ENCODE measurements around the gene SEC24C. TPM values are rescaled to one million over a fixed set of nuclear protein-coding genes. Genes with fewer than 3 reads are reported as not detected.

The SEC24C gene
- total RNA-seq, 6 experiments from 2014 or later: 90.8 to 108 (median 97.7) TPM

DNA sequence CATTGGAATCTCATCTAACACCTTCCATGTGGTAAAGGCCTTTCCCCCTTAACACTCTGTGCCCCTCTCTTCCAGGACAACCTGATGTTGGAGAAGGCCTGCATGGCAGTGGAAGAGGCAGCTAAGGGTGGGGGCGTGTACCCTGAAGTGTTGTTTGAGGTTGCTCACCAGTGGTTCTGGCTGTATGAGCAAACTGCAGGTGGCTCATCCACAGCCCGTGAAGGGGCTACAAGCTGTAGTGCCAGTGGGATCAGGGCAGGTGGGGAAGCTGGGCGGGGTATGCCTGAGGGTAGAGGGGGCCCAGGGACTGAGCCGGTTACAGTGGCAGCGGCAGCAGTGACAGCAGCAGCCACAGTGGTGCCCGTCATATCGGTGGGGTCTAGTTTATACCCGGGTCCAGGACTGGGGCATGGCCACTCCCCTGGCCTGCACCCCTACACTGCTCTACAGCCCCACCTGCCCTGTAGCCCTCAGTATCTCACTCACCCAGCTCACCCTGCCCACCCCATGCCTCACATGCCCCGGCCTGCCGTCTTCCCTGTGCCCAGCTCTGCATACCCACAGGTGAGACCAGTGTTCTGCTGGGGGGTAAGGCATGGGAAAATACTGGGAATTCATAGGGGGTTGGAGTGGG lies 54.9 kb downstream of the SEC24C start:
- TF ChIP-seq, protein P1, sequence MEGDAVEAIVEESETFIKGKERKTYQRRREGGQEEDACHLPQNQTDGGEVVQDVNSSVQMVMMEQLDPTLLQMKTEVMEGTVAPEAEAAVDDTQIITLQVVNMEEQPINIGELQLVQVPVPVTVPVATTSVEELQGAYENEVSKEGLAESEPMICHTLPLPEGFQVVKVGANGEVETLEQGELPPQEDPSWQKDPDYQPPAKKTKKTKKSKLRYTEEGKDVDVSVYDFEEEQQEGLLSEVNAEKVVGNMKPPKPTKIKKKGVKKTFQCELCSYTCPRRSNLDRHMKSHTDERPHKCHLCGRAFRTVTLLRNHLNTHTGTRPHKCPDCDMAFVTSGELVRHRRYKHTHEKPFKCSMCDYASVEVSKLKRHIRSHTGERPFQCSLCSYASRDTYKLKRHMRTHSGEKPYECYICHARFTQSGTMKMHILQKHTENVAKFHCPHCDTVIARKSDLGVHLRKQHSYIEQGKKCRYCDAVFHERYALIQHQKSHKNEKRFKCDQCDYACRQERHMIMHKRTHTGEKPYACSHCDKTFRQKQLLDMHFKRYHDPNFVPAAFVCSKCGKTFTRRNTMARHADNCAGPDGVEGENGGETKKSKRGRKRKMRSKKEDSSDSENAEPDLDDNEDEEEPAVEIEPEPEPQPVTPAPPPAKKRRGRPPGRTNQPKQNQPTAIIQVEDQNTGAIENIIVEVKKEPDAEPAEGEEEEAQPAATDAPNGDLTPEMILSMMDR (IDR thresholded peaks at IDR 0.05): no peak
- peaks cover 18% of the 10 kb centered on the region for H3K36me3 Mint-ChIP-seq (ENCODE audit: low read depth)
- H3K4me1 Mint-ChIP-seq (ENCODE audit: low read depth): peaks cover 6% of the 10 kb centered on the region; the same call in 1 of the 2 replicates
- no peak overlapping the region for H3K27ac Mint-ChIP-seq
- DNase-seq: no peak
- peaks cover 9% of the 10 kb centered on the region; the same call in 1 of the 2 replicates for H3K27me3 Mint-ChIP-seq (ENCODE audit: insufficient read depth)
- H3K4me3 Mint-ChIP-seq: no peak overlapping the region
- no peaks in the 10 kb centered on the region for H3K9me3 Mint-ChIP-seq

DNA sequence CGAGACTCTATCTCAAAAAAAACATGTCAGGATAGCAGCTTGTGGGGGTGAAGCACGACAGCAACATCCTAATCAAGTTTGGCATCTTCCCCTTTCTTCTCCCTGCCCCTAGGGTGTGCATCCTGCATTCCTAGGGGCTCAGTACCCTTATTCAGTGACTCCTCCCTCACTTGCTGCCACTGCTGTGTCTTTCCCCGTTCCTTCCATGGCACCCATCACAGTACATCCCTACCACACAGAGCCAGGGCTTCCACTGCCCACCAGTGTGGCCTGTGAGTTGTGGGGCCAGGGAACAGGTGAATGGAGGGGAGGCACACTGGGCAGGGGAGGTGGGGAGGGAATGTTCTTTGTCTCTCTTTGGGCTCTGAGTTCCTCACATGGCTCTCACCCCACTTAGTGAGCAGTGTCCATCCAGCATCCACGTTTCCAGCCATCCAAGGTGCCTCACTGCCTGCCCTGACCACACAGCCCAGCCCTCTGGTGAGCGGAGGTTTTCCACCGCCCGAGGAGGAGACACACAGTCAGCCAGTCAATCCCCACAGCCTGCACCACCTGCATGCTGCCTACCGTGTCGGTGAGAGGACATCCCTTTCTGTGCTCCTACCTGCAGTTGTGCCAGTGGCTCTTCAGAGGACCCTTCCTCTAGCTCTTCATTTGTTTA lies 55.9 kb downstream of the SEC24C start:
- H3K9me3 Mint-ChIP-seq: no peaks in the 10 kb centered on the region
- peaks cover 10% of the 10 kb centered on the region for H3K36me3 Mint-ChIP-seq (ENCODE audit: low read depth)
- H3K27me3 Mint-ChIP-seq (ENCODE audit: insufficient read depth): peaks cover 9% of the 10 kb centered on the region; the same call in 1 of the 2 replicates
- H3K27ac Mint-ChIP-seq: peak overlapping the region; percentile 60; the same call in 1 of the 2 replicates
- H3K4me3 Mint-ChIP-seq: no peak overlapping the region
- DNase-seq: no peak
- peaks cover 6% of the 10 kb centered on the region; the same call in 1 of the 2 replicates for H3K4me1 Mint-ChIP-seq (ENCODE audit: low read depth)
- TF ChIP-seq, protein P1 (IDR thresholded peaks at IDR 0.05): no peak

GRCh38 chr10:73800560-73801252 lies 56.5 kb downstream of the SEC24C start:
- H3K27me3 Mint-ChIP-seq (ENCODE audit: insufficient read depth): peaks cover 9% of the 10 kb centered on the region; the same call in 1 of the 2 replicates
- H3K36me3 Mint-ChIP-seq (ENCODE audit: low read depth): peaks cover 10% of the 10 kb centered on the region

DNA sequence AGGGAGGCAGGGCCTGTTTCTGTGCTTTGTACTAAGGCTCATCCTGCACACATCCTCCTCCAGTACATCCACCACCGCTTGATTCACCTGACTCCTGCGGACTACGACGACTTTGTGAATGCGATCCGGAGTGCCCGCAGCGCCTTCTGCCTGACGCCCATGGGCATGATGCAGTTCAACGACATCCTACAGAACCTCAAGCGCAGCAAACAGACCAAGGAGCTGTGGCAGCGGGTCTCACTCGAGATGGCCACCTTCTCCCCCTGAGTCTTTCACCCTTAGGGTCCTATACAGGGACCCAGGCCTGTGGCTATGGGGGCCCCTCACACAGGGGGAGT lies 57.0 kb downstream of the SEC24C start:
- DNase-seq: no peak
- Mint-ChIP-seq H3K4me3 (no peak overlapping the region), H3K9me3 (no peaks in the 10 kb centered on the region), H3K36me3 (ENCODE audit: low read depth) (peaks cover 14% of the 10 kb centered on the region), H3K27ac (no peak overlapping the region), H3K4me1 (ENCODE audit: low read depth) (peaks cover 6% of the 10 kb centered on the region; the same call in 1 of the 2 replicates), H3K27me3 (ENCODE audit: insufficient read depth) (peaks cover 9% of the 10 kb centered on the region; the same call in 1 of the 2 replicates)
- TF ChIP-seq, protein P1 (IDR thresholded peaks at IDR 0.05): no peak

More at GRCh38 chr10:73800560-73801252, 56.5 kb downstream of the SEC24C start:
- Mint-ChIP-seq H3K4me1 (ENCODE audit: low read depth) (peaks cover 6% of the 10 kb centered on the region; the same call in 1 of the 2 replicates), H3K9me3 (no peaks in the 10 kb centered on the region), H3K4me3 (no peak overlapping the region), H3K27ac (no peak overlapping the region)
- no peak for DNase-seq
- TF ChIP-seq, protein P1 (IDR thresholded peaks at IDR 0.05): no peak

GRCh38 chr10:73802276-73802991 lies 58.3 kb downstream of the SEC24C start:
- peaks cover 6% of the 10 kb centered on the region; the same call in 1 of the 2 replicates for H3K4me1 Mint-ChIP-seq (ENCODE audit: low read depth)
- H3K27ac Mint-ChIP-seq: no peak overlapping the region; the same call in 1 of the 2 replicates
- H3K36me3 Mint-ChIP-seq (ENCODE audit: low read depth): peaks cover 23% of the 10 kb centered on the region
- no peak for DNase-seq
- no peak overlapping the region for H3K4me3 Mint-ChIP-seq
- TF ChIP-seq, protein P1 (IDR thresholded peaks at IDR 0.05): peak; percentile 30; the same call in 1 of the 2 replicates
- H3K9me3 Mint-ChIP-seq: no peaks in the 10 kb centered on the region
- peaks cover 9% of the 10 kb centered on the region; the same call in 1 of the 2 replicates for H3K27me3 Mint-ChIP-seq (ENCODE audit: insufficient read depth)
